ENCODE results near the gene CEP131. TPM values are rescaled to one million over a fixed set of nuclear protein-coding genes. Genes with fewer than 3 reads are reported as not detected.
"Not testable (repeated sequence)": the region's sequence is repeated elsewhere in the genome, so short reads cannot be mapped to it uniquely, and the experiment has no call there.

Gene CEP131
- total RNA-seq, 1 donor from 2014 or later = 12.3 TPM

DNA sequence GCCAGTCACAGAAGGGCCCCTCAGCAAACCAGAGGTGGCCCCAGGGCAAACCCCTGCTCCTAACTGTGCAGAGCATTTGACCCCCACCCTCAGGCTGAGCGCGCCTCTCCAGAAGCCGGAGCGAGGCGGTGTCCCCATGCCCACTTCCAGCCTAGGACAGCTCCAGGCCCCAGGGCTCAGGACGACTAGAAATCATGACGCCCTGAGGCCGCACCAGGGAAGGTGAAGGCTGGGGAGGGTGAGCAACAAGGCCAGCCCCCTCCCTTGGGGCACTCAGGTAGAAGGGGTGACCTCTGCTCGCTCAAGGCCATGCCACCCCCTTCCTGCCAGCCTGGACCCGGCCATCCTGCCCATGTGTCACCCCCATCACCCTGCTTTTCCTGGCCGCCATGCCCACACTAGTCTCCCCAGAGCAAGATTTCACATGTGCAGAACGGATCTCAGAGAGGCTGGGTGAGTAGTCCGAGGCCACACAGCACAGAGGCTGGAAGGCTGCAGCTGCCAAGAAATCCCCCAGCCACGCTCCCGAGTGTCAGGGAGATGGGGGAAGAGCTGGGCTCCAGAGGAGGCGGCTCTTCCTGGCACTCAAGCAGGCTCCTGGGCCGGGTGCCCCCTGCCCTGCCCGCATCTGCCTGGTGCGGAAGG is 59.6 kb downstream of the CEP131 start:
- DNase-seq = no peak

DNA sequence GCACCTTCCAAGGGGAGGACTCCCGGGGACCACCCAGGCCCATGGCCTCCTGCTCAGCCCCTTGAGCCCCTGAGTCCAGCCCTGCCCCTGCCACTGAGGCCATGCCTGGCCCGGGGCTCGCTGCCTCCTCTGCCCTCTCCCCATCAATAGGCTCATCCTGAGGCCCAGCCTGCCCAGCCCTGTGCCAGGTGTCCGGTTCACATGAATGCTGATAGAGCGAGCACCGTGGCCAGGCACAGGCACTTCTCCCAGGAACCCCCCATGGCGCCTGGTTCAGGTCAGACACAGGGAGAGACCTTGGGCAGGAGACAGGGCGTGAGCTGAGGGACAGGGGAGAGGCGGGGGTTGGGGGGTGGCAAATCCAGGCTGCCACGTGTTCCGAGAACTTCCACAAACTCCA is 60.3 kb downstream of the CEP131 start:
- DNase-seq = no peak

DNA sequence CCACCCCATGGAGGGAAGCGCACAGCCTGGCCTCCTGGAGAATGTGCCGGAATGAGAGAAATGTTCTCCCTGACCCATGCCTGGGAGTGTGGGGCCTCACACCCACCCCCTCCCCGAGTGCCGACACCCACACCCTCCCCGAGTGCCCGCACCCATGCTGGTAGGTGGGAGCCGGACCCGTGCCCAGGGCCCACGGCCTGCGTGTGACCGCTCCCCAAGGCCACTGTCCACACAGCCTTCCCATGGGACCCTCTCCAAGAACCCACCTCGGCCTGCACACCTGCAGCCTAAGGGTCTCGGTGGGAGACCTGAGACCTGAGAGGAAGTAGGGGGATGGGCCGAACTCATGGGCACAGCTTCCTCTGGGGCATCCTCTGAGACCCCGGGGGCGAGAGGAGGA is 60.8 kb downstream of the CEP131 start:
- DNase-seq = no peak

DNA sequence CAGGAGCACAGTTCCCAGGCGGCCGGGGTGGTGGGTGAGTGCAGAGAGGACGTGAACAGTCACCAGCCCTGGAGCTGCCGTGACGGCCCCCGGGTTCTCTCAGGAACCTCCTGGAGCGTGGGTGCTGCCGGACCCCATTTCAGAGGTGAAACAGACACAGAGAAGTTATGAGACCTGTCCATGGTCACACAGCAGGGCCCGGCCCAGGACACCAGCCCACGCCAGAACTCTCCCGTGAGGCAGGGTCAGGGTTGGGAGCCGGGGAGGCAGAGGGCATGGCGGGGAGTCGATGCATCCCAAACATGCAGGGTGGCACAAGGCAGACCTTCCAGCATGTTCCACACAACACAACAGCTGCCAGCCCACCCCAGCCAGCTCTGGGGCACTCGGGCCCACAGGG is 61.2 kb downstream of the CEP131 start:
- DNase-seq = no peak

DNA sequence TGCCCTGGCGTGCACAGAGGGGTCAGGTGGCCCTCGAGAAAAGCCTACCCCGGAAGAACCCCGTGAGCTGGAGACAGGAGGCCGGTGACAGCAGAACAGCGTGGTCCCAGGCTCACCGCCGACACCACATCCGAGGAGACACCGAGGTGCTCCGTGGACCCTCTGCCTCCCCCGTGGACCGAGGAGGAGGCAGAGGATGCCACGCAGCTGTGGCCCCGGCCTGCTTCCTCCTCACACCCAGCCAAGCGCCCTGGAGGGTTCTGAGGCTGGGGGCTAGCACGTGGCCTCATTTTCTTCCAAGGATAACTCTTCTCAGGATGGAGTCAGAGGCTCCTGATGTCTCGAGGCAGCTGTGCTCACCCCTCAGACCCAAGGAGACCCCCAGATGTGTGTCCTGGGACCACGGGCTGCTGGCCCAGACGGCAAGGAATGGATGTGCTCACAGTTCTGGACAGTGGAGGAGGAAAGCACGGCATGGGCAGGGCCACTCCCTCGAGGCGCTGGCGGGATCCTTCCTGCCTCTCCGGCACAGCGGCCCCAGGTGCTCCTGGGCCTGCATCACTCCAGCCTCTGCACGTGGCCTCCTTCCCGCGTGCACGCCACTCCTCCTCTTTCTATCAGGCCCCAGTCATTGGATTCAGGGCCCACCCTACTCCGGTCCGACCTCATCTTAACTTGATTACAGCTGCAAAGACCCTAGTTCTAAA is 61.9 kb downstream of the CEP131 start:
- DNase-seq = peak; percentile 27

DNA sequence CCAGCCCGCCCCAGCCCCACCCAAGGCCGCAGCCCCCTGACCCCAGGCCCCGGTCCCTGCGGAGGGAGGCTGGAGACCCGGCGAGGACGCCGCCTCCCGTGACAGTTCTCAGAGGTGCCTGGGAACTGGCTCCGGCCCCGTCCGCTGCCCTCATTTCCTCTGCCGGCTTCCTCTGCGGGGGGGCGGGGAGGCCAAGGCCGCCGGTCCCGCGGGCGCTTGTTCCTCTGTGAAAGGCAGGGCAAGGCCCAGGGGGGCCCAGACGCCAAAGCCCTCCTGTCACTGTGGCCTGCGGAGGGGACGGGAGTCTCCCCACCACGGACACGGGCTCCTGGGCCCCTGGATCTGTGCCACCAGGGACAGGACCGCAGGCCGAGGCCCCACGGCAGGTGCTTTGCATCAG is 62.5 kb downstream of the CEP131 start:
- peak; percentile 70 for DNase-seq

DNA sequence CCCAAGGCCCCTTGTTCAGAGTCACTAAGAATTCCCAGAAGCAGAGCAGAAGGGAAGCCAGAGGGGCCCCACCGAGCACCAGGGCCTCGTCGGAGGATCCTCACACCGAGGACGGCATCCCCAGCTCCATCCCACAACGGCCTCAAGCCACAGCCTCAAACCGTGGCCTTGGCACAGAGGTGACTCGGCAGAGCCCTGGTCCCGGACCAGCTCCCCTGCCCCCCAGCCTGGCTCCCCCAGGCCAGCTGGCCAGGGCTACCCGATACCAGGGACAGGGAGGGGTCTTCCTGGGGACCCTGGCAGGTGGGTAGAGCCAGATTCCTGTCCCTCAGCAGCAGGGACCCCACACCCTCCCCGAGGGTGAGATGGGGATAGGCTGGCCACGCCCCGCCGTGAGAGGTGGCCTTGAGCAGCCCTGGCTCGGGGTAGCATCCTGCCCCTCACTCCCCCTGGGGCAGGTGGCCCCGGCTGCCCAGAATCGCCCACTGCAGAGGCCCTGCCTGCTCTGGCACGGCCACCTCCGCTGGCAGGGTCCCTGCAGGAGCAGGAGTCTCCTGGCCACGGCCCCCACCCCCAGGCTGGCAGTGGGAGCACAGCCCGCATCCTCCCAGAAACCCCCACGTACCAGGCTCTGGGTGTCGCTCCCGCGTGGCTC is 63.0 kb downstream of the CEP131 start:
- DNase-seq = no peak

DNA sequence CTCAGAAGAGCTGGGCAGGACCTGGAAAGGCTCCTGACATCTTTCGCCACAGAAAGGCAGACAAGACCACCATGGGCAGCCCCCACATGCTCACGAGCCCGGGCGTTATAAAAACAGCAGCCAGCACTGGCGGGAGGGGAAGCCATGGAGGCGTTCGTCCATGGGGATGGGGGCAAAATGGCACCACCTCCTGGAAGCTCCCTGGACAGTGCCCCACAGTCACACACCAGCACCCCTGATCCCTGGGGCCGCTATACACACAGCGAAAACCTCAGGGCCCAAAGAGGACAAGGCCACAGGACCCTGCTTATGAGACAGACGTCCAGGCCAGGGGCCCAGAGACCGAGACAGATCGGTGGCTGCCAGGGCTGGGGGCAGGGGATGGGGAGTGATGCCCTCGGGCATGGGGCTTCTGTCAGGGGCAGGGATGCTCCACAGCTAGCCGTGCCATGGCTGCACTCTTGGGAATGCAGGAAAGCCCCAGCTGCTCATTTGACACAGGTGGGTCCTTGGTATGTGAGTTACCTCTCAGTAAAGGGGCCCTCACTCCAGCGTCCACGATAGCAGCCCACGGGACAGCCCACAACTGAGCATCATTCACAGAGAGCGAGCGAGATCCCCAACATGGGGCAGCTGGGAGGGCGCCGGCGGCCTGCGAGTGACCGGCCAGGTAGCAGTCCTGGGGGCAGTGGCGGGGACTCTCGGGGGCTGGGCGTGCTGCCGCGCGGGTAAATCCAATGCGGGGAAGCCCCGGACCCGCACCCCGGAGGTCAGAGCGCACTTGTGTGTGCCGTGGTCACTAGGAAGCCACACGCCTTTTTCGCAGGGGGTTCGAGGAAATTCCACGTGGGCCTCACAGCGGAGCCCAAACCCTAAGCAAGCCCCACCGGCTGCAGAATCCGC is 63.8 kb downstream of the CEP131 start:
- no peak for DNase-seq

DNA sequence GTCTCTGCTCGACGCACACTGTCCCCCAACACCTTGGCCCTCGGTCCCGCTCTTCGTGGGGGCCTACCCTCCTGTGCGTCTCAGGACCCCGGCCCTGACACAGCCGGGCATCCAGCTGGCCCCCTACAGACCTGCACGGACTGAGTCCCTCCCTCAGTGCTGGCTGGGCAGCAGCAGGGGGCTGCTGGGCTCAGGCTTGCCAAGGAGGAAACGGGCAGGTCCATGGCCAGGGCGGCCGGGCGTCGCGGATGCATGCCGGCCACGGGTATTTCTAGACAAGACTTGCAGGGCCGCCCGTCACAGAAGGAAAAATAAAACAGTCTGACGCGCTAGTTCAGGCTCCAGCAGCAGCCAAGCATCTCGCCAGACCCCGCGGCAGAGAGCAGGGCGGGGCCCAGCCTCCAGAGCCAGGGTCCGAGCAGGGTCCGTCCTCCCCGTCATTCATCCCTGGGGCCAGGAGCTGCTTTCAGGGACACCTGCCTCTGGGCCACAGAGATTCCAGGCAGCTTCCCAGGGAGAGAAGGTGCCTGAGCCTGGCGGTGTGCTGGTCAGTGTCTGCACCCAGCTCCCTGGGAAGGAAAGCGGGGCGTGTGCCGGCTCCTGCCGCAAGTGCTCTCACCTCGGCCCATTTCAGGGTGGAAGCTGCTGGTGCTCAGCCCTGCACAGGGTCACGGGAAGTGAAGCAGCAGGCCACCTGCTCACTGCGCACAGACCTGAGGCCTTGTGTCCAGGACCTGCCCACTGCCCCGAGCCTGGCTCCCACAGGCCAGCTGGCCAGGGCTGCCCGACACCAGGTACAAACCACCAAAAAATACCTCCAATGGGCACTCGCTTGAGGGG is 64.7 kb downstream of the CEP131 start:
- no peak for DNase-seq

DNA sequence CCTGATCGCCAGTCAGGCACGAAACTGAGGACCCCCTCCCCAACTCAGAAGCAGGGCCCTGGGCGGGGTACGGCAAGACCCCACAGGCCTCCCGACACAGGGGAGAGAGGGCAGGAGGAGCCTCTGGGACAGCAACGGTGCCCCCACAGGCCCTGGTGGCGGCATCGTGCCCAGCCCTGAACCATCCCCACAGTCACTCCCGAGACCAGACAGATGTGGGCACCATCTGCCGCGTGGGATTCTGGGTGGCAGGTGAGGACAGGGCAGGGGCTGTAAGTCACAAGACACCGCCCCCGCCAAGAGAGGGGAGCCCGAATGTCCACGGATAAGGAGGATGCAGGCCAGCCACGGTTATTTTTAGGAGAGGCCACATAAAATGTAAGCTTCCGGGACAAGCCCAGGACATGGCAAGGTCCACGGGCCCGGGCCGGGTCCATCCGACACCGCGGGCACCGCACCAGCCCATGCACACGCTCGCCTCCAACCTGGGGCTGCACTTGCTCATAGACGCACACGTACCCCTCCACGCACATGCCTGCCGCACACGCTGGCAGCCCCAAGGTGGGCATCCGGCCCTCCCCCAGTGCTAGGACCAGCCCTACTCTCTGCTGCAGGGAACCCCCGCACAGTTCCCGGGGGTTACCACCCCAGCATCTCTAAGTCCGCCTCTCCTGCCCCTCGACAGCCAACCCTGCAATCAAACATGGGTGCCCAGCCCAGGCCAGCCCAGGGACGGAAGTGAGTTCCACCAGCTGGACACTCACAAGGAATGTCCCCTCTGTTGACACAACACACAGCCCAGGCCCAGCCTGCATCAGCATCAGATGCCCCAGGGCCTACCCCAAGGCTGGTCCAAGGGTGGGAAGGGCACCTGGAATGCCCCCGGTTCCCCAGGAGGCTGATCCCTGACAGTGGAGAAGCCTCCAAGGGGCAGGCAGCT is 65.6 kb downstream of the CEP131 start:
- no peak for DNase-seq

DNA sequence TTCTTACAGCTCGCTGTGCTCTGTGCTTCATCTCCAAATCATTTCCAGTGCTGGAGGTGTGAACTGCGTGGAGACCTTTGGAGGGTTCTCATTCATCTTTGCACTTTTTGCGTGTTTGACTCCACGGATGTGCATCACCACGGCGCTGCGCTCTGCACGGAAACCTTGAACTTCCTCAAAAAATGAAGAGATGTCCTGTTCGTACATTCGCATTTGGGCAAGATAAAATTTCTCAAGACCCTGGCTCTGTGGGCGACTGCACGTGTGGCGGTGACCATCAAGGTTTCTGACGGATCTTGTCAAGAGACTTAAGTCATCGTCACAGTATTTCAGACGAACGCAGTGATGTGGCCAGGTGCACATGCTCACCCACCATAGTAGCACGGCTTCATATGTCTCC is 67.8 kb downstream of the CEP131 start:
- DNase-seq = no peak

DNA sequence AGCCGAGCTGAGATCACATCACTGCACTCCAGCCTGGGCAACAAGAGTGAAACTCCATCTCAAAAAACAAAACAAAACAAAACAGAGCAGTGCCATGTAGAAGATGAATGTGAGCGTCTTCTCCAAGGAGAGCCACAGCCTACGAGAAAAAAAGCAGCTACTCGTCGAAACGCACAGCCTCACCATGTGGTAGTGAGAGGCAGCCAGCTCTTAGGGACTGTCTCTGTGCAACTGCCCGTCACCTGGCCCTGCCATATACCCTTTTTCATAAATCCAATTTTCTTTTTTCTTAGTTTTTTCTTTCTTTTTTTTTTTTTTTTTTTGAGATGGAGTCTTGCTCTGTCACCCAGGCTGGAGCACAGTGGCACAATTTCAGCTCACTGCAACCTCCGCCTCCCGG is 68.7 kb downstream of the CEP131 start:
- DNase-seq = not testable (repeated sequence)

DNA sequence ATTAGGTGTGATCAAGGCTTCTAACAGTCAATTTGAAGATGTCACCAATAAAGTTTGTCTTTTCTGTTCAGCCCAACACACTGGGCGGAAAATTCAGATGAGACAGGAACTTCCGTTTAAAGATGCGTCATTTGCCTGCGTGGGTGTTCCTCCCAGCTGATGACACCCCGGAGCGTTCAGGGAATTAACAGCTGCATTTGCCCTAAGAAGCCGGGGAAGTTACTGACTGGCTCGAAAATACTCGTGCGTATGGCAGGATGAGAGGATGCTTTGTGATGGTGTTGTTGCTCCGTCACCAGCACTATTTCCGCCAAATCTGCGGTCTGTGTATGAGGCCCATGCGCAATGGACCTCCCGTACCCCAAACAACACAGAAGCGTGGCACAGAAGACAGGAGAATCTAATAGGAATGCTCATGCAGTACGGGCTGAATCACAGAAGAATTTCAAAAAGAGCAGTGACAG is 69.4 kb downstream of the CEP131 start:
- DNase-seq = peak; percentile 78

DNA sequence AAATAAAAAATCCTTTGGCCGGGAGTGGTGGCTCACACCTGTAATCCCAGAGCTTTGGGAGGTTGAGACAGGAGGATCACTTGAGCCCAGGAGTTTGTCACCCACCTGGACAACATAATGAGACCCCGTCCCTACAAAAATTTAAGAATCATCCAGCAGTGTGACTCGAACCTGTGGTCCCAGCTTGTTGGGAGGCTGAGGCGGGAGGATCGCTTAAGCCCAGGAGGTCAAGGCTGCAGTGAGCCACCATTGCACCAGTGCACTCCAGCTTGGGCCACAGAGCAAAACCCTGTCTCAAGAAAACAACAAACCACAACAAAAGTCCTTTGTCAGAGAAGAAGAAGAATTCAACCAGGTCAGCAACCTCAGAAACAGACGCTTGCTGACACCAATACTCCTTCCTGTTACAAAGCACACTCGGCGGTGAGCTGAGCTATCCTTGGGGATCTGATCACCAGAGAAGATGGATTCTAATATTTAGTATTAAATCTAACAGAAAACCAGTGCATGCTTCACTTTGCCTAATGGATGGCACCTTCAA is 70.4 kb downstream of the CEP131 start:
- no peak for DNase-seq

DNA sequence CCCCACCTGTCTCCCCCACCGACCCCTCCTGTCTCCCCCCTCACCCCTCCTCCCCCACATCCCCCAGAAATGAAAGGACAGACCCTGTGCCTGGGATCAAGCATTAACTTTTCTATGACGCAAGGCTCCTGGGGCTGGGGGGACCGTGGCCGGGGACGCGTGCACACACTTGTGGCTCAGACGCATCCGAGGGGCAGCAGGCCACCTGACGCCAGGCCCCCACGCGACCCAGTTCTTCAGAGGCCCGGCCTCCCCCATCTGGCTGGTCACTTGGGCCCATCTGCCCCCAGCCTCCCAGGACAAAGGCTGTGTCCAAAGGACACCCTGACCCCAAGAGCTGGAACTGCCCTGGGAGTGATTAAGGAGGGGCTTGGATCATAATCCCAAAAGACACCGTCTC is 71.5 kb downstream of the CEP131 start:
- no peak for DNase-seq

DNA sequence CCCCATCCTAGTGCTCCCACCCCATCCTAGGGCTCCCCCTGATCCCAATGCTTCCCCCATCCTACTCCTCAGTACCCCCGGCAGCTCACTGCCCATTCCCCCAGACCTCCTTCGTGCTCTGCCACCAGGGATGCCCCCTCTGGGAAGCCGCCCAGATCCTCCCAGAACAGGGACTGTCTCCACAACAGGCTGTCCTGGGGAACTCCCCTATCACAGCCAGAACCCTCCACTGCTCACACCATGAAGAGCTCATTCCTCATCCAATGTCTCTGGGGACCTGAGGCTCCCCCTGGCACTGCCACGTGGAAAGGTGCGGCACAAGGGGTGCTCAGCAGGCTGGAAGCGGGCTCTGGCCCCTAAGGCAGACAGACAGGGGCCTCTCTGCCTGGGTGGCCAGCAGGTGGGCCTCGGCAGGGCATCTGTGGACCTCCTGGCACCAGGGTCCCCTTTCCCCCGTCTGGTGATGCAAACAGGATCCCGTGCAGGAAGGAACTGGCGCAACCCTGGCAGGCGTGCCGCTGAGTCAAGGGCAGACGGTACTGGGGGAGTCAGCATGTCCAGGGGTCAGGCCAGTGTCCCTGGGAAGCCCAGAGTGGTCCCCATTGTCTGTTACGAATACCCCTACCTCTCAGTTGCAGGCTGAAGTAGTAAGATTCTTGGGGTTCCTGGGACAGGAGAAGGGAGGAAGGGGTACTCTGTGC is 72.2 kb downstream of the CEP131 start:
- DNase-seq = peak; percentile 57

DNA sequence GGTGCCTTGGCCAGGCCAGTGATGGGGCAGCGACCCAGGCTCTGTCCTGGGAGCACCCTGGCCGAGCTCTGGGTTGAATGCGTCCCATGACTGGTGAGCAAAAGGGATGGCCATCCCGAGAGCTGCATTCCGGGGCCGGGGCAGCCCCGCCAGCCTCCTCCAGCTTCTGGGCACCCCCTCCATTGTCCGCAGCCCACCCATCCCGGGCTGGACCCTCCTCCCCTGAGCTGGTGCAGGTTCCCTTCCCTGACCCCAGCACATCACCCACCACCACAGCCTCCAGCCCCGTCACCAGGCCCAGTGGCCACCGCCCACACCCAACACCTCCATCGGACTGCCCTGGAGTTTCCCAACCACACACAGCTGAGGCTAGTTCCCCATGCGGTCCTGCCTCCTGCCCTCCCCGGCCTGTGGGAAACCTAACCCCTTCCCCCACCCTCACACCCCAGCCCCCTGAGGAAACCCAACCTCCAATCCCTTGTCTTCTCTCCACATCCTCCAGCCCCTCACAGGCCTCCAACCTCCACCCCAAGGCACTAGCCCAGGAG is 73.7 kb downstream of the CEP131 start:
- no peak for DNase-seq

DNA sequence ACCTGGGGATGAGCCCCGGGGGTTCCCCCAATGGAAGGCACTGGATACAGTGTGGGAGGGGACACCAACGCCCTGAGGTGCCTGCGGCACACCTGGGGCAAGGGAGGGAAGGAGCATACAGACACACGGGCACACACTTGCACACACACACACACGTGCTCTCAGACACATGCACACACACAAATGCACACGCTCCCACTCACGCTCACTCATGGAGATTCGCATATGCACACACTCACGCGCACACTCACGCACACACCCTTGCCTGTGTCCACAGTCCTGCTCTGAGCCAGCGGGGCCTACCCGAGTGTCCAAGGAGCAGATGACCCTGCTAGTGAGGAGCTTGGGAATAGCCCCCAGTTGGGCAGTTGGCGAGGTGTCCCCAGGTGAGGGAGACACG is 74.2 kb downstream of the CEP131 start:
- no peak for DNase-seq

DNA sequence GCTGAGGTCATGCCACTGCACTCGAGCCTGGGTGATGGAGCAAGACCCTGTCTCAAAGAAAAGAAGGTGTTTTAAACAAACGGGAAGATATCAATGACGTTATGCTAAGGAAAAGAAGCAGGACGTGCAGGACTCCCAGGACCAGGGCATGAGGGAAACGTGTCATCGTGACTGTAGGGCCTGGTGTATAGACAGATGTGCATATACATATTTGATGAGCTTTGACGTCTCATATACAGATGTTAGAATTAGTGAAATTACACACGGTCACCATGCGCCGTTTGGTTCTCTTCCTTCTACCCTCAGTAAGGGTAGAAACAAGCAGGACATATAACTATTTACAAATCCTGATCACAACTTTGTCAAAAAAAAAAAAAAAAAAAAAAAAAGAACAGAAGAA is 75.1 kb downstream of the CEP131 start:
- no peak for DNase-seq

DNA sequence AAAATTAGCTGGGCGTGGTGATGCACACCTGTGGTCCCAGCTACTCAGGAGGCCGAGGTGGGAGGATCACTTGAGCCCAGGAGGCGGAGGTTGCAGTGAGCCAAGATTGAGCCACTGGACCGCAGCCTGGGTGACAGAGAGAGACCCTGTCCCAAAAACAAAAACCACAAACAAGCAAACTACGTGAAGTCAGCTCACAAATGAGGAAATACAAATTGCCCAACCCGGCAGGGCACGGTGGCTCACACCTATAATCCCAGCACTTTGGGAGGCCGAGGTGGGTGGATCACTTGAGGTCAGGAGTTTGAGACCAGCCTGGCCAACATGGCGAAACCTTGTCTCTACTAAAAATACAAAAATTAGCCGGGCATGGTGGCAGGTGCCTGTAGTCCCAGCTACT is 76.6 kb downstream of the CEP131 start:
- not testable (repeated sequence) for DNase-seq
